Right renal cortex interstitium (tissue), 3 donors: ENCODE measurements around the gene MYMK. TPM values are rescaled to one million over a fixed set of nuclear protein-coding genes. Genes with fewer than 3 reads are reported as not detected.
A peak's percentile ranks its signal among the peaks of the same experiment; 100 is the strongest.

Experiments used
- DNase-seq, 3 donors: peaks; one replicate each; pipeline ENCODE4 v3.0.0-alpha.2; 2013; ENCODE audit warnings: low read depth in 3 of 3, low spot score in 2 of 3
- polyA plus RNA-seq, 3 donors: library from polyadenylated mRNA; unstranded; fragments of 120-200 nt; gene quantifications; one replicate each; pipeline ENCODE4 v1.2.1, GENCODE V29; 2013; ENCODE audit not compliant: insufficient read length in 3 of 3

Gene MYMK
- polyA plus RNA-seq, 3 donors: not detected

DNA sequence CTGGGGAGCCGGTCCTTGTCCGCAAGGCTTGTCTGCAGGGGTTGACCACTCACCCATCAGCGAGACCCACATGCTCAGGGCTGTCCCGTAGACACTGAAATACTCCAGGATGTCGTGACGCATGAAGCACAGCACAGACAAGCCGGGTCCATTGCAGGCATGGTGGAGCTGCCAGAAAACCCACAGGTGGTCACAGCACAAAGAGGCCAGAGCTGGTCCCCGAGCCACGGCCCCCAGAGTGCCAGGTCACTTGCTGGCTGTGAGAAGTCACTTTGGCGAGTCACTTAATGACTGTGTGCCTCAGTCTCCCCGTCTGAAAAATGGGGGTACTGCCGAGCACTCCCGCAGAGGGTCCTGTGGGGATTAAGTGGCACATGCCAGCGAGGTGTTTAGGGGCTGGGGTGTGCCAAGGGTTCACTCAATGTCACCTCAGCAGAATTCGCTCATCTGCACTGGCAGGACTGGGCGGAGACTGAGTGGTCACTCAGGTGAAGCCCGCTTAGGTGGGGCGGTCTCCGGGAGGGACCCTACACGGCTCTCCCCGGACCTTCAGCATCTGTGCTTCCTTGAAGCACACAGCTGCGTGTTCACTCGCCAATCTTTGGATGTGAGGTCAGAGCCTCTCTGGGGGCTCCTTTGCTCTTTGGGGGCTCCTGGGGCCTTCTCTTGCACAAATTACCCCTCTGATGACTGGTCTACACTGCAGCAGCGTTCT is 4.5 kb downstream of the MYMK start:
- no peak for DNase-seq

DNA sequence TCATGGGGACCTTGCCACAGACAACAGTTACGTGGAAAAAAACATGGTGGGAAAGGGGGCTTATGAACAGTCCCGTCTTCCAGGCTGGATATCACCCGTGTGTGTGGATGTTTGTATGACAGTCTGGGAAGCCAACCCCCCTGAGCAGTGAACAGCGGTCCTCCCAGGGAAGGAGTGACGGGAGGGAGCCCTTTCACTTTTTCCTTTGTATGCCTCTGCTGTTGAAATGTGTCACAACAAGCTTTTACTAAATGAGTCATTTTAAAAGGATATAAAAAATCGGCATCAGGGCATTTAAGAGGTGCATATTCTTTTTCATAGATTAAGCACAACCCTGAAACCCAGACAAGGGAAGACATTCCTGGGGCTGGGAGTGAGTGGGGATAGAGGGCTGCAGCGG is 5.1 kb downstream of the MYMK start:
- no peak for DNase-seq

DNA sequence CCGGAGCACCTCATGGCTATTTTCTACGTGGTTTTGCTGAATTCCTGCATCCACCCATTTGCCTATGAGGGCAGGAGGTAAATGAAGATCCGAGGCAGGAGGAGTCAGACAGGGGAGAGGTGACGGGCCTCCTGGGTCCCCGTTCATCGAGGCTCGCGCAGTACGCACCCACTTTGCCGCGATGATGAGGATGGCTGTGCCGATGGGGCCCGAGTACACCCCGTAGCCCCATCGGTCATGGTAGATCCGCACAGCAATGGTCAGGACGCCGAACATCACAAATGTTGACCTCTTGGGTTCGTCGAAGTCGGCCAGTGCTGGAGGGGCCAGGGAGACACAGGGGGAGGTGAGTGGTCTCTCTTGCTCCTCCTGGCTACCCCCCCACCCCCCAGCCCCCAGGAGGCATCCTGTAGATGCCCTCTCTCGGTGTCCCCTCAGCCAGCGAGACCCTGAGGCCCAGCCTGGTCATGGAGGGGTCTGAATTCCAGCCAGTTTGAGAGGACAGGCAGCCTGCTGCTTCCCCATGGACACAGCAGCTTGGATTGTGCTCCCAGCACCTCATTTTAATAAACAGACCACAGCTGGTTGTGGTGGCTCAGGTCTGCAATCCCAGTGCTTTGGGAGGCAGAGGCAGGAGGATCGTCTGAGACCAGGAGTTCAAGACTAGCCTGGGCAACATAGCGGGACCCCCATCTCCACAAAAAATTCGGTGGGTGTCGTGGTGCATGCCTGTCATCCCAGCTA is 5.9 kb downstream of the MYMK start:
- no peak for DNase-seq

DNA sequence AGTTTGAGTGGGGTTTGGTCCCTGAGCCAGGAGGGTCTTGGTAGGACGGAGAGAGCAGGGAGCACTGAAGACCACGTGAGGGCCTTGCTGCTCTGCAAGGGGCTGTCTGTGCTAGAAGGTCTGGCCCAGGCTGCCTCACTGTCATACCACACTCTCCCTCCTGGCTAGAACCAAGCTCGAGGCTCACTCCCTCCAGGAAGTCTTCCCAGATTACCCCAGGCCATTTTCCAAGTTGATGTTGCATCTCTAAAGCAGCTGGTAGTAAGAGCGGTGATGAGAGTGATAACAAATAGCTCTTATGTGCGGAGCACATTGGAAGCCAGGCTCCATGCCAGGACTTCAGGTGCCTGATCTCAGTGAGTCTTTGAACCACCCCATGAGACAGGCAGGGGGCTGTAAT is 6.6 kb downstream of the MYMK start:
- no peak for DNase-seq

DNA sequence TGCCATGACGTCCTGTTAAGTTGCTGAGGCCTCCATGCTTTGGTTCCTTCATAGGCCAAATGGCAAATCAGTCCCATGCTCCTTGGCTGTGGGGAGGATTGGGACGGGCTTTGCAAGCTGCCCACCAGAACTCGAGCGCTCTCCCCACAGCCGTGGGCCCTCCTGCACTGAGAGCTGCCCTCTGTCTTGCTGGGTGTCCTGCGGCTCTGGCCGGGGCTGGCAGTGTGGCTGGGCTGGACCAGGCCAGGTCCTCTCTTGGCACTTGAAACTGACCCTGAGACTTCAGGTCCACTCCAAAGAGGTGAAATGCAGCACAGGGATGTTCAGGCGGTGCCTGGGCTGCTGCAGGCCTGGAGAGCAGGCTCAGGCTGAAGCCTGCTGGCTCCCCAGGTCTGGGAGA is 7.0 kb downstream of the MYMK start:
- DNase-seq: no peak

DNA sequence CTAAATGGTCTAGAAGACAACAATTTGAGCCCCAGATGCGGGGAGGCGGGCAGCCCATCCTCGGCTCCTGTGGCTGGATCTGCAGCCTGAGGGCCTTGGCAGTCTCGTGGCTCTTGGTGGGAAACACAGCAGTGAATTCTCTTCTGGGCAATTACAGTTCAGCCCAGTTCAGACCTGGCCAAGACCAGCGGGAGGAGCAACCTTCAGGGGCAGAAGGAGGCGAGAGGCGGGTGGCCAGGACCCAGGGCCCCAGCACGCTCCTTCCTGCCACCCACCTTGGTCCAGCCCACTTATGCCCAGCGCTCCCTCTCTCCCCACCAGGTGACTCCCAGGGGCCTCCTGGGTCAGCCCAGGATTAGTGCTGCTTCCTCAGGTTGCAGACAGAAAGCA is 7.8 kb downstream of the MYMK start:
- DNase-seq: no peak

DNA sequence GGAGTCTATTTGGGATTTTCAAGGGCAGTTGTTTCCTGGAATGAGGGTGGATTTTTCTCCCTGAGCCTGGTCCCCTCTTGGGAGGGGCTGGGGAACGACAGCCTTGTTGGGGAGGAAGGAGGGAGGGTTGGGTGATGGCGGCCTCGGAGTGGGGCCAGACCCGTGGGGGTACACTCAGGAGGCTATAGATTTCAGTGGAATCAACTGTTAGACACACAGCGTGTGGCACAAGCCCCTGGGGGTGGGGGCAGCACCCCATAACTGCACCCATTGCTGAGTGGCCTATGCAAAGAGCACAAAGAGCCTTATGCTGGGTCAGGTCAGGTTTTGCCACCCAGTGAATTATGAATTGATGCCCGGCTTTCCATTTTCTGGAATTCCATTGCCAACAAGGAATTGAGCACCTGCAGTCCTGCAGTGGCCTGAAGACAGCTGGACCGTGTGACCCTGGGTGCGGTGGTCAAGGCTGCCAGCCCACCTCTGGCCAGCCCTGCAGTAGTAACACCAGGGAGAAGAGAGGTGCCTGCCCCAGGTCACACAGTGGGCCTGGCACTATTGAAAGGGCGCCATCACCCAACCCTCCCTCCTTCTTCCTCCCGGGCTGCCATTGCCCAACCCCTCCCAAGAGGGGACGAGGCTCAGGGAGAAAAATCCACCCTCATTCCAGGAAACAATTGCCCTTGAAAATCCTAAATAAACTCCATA is 8.4 kb downstream of the MYMK start:
- DNase-seq: no peak

DNA sequence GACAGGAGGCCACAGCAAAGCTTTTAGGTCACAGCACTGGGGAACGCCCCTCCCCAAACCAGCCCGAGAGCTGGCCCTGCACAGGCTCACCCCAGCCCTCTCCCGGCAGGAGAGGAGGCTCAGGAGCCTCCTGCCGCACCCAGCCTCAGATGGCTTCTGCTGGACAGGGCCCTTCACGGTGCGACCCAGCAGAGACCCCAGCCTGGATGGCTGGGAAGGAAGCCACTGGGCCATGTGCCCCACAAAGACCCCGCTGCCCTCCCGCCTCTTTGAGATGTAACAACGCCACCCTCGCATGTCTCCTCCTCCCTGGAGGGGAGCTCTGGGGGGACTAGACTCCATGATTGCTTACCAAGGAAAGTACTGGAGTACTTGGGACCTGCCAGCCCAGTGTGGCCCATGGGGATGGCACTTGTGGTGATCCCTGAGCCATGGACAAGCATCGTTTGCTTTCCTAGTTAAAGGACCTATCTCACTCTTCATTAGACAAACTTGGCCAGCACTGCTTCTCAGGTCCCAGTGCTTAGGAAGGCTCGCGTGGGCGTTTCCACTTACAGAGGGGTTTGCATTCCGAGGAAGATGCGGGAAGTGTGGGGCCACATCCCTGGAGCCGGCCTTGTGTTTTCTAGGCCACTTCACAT is 9.0 kb downstream of the MYMK start:
- DNase-seq: no peak

DNA sequence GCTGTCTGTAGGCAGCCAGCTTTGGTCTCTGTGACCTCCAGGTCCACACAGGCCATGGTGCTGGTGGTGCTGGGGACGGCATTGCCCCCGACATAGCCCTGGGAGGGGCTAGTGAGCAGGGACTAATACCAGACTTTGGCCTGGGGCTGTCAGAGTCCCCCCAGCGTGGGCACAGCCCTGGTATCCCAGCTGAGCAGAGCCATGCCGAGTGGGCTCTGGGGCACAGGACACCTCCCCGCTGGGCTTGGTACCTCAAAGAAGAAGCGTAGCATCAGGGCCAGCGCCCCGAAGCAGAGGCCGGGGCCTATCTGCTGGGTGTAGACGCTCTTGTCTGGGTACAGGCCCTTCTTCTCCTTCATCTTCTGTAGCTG is 9.5 kb downstream of the MYMK start:
- no peak for DNase-seq

DNA sequence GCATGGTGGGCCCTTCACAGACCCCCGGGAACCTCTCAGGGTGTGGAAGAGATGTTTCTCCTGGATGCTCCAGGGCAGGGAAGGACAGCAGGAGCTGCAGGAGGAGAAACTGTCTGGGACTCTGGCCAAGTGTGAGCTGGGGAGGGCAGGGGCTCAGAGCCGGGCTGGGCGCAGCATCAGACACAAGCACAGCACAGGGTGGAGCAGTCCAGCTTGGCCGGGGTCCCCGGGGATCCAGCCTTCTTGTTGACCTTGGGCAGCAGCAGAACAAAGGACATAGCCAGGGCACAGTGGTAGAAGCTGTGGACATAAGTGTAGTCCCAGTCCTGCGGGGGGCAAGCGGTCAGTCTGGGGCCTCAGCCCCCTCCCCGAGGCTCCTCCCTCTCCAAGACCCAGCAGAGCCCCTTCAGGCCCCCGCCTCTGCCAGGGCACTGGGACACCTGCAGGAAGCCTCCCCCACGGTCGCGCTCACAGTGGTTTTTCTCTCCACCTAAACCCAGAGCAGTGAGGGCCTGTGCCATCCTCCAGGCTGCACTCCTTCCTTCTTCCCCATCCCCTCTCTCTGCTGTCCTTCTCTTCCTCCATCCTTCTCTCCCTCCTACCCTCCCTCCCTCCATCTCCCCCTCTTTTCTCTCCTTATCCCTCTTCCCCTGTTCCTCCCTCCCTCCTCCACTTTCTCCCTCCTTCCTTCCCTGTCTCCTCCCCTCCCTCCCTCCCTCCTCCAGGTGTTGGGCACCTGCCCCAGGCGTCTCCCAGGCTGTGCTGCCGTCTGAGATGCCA is 10.1 kb downstream of the MYMK start:
- DNase-seq: no peak

DNA sequence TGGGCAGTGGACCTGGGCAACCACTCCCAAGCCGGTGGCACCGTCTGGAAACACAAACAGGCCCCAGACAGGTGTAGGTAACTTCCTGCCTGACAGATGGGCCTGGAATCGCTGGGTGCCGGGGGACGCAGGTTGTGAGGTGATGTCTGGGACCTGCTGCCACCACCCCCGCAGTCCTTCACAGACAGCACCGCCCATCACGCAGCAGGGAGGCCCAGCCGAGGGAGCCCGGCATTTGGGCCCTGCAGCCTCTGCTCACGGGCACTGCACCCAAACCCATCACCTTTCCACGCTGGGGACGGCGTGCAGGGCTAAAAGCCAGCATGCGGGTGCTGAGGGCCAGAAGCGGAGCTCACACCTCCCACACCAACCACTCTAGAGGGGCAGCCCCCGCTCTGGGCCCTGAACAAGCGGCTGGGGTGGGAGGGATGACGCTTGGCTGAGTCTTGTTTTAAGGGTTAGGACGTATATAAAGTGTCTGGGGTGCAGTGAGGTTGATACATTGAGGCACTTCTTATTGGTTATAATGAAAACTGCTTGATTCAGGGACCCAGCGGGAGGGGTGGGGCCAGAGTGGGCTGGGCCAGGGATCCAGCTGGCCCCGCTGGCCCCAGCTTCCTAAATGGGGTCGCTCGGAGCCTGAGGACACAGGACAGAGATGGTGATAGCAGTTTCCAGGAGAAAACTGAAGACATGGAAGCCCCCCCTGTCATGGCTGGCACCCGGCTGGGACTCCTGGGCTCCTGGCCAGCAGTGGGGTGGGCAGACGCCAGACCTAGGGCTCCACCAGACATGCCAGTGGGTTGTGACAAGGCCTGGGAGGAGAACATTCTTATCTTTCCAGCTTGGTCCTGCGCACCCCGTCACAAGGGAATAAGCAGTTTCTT is 11.3 kb downstream of the MYMK start:
- DNase-seq: no peak

DNA sequence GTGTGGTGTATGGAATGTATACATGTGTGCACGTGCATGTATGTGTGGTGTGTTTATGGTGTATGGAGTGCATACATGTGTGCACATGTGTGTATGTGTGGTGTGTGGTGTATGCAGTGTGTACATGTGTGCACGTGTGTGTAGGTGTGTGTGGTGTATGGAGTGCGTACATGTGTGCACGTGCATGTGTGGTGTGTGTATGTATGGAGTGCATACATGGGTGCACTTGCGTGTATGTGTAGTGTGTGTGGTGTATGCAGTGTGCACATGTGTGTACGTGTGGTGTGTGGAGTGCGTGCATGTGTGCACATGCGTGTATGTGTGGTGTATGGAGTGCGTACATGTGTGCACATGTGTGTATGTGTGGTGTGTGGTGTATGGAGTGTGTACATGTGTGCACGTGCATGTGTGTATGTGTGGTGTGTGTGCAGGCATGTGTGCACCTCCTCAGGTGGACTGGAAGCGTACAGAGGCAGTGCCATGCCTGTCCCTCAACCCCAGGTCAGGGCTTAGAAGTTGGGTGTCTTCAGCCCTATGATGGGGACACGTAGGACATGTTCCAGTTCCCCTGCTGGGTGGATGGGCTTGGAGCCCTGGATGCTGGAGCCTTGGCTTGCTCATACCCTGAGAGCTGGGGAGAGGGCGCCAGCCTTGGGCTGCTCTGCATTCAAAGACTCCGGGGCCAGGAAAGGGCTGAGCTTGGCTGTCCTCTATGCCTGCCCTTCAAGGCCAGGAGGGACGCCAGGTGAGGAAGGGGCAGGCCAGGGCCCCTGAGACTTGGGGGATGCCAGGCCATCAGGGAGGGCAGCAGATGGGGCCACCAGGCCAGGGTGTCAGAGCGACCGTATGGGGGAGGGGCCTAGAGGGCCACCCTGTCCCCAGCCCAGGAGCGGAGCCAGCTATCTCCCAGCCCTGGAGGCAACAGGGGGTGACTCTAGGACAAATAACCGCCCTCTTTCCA is 12.2 kb downstream of the MYMK start:
- DNase-seq: no peak

DNA sequence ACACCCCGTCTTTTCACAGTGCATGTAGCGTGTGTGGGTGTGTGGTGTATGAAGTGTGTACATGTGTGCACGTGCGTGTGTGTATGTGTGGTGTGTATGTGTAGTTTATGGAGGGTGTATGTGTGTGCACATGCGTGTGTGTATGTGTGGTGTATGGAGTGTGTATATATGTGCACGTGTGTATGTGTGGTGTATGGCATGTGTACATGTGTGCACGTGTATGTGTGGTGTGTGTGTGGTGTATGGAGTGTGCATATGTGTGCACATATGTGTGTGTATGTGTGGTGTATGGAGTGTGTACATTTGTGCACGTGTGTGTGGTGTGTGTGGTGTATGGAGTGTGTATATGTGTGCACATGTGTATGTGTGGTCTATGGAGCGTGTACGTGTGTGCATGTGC is 13.2 kb downstream of the MYMK start:
- no peak for DNase-seq

DNA sequence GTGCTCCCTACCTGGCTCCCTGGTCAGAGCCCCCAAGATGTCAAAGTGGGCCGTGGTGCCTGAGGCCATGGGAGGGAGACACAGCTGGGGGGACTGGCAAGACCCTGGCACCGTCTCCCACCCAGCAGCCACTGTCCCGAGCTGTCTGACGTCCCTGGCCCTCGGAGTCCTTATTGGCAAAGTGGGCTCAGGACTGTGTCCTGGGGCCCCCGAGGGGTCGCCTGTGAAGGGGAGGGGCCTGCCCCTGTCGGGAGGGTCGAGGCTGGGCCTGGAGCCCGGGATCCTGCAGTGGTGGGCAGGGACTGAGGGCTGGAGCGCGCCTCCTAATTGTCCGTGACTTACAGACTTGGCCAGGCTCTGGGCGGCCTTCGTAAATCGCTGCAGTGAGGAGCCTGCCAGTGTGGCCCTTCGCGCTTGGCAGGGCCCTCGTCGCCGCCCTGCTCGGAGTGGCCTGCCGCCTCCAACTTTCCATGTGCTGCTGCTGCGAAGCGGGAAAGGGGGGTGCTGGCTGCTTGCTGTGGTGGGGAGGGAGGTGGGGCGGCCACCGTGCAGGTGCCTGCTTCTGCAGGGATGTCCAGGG is 13.7 kb downstream of the MYMK start:
- DNase-seq: no peak

DNA sequence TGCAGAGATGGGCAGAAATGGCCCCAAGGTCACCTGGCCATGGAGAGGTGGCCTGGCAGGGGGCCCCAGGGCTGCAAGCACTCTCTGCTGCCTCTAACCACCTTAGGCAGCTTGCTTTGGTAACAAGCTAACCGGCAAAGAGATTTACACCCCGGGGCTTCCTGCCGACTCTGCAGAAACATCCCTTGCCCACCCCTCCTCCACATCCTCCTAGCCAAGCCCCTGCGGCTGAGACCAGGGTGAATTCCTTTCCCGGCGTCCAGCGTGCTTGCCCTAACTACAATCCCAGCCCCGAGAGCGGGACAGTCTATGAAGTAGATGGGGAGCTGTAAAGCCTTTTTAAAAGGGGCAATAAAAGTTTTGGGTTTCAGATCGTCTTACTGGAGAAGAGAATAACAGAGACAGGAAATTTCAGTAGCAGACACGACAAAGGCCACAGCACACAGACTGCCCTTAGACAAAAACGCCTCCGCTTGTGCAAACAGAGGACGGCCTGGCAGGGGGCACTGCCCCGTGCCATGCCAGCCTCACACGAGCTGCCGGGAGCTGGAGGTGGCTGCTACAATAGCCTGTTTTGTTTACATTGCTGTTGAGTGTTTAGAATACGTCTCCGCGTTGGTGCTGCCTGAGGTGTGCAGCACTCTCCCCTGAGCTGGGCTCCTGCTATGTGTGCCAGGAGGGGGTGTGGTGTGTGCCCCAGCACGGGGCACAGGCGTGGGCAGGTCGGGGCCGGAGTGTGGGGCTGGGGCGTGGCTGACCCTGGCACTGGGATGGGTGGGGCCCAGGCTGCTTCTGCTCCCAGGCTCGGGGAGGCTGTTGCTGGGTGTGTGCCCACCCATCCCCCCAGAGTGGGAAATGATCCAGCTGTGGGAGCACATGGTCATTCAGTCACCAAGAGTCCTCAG is 15.3 kb downstream of the MYMK start:
- peak in 2 of 3 donors; percentile 40 to 54 for DNase-seq

DNA sequence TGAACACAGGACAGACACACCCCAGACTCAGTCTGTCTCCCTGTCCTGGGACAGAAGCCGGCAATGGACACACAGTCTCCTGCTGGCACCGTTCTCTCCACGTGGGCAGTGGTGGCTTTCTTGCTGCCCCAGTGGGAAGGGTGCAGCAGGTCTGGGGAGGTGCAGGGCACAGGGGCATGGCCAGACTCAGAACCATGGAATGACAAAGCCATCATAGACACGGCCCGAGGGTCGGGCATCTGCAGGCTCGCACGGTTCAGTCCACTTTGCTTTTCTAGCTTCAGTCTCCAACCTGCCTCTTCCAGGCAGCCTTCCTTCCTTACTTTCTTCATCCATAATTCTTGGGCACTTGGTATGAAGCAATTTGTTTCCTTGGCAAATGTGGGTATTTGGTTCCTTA is 16.7 kb downstream of the MYMK start:
- DNase-seq: no peak
